Stimulated activated CD8-positive, alpha-beta memory T cell treated with anti-CD3 and anti-CD28 coated beads, Interleukin-12 subunit alpha, Interleukin-12 subunit beta, amount 100 ng/mL, for 1 hour (primary cell): ENCODE results near the gene CCDC28B.

Source experiments
- DNase-seq: peaks from one replicate; pipeline ENCODE4 v3.0.0-alpha.2; 2020; ENCODE audit warnings: low read depth

The CCDC28B gene

DNA sequence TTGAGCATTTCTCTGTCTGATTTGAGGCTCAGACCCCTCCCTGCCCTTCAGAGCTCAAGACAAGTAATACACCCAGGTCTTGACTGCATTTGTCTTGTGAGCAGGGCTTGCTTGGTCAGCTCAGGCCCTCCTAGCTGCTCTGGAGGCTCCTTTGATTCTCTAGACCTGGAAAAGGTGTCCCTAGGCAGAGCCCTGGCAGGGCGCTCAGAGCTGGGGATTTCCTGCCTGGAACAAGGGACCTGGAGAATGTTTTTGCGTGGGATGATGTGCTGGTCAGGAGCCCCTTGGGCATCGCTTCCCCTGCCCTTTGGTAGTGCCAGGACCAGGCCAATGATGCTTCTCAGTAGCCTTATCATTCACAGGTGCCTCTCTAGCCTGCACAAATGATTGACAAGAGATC is 4.9 kb upstream of the CCDC28B start:
- no peak for DNase-seq

DNA sequence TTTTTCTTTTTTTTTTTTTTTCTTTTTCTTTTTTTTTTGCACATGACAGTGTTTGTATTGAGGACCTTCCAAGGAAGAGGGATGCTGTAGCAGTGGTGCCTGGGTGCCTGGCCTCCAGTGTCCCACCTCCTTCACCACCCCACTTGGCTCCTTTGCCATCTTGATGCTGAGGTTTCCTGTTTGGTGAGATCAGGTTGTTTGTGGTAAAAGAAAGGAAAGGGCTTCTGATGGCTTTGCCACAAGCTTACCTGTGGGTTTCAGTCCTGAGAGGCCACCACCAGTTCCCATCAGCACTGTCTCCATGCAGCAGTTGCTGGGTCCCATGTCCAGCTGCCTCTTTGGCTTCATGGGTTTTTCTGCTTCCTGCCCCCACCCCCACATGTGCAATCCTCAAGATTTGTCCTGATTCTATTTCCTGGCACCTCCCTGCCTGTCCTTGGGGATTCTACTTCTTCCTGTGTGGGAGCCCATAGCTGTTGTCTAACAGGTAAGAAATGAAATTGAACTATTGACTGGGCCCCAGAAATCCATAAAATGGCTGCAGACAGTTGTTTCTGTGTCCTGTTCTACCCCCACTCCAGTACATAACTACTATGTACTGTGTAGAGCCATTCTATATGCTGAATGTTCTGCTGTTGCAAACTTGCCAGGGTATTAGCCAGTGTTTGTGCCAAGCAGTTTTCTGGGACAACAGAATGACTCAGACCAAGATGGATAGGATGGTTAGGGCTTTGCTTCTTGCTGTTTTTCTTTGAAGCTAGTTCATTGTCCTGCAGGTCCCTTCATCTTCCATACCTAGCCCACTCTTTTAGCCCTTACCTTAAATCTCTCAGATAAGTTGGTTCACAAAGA is 4.2 kb upstream of the CCDC28B start:
- DNase-seq, result no peak

DNA sequence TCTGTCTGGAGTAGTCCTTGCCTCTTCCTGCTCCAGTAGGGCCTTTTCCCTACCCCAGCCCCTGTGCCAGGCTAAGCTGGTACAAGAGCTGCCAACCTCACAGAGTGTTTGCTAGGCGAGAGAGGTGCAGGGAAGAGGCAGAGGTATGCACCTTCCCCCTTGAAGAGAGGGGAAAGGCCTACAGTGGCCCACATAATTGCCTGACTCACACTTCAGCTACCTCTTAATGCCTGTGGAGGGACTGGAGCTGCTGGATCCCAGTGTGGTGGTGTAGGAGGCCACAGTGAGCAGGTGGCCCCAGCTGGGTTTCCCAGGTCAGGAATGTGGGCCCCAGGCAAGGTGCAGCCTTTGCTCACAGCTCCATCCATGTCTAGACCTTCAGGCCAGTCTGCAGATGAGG is 3.3 kb upstream of the CCDC28B start:
- no peak for DNase-seq

DNA sequence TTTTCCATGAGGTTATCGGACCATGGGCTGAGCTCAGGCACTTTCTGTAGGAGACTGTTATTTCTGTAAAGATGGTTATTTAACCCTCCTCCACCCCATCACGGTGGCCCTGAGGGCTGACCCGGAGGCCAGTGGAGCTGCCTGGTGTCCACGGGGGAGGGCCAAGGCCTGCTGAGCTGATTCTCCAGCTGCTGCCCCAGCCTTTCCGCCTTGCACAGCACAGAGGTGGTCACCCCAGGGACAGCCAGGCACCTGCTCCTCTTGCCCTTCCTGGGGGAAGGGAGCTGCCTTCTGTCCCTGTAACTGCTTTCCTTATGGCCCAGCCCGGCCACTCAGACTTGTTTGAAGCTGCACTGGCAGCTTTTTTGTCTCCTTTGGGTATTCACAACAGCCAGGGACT is 2.6 kb upstream of the CCDC28B start:
- no peak for DNase-seq

DNA sequence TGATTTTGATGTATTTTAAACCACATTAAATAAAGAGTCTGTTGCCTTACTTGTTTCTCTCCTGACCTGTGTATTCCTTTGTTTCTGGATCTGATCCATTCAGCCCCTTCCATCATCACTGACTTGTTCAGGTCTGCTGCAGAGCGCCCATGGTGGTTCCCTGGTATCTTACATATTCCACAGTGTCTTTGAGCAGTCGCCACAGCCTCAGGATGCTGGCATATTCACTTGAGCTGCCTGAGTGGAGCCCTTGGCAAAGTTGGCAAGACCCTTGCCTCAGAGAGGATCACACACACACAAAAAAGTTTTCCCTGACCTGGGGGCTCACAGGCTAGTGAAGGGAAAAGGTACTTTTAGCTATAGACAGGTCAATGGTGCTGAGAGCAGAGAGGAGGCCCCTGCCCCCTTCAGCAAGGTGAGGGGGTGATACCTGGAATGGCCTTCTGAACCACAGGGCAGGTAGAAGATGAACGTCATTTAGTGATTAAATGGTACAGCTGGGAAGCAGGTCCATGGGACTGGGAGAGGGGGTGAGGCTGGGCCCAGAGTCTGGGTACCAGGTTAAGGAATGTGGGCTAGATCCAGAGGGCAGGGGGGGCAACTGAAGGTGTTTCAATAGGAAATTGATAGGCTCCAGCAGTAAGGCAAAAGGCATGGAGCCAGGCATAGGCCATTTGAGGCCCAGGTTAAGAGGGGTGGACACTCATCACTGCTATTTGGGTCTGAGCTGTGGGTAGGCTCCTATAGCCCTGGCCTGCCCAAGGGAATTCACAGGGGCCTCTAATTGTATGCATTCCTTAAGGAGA is 2.0 kb upstream of the CCDC28B start:
- no peak for DNase-seq

DNA sequence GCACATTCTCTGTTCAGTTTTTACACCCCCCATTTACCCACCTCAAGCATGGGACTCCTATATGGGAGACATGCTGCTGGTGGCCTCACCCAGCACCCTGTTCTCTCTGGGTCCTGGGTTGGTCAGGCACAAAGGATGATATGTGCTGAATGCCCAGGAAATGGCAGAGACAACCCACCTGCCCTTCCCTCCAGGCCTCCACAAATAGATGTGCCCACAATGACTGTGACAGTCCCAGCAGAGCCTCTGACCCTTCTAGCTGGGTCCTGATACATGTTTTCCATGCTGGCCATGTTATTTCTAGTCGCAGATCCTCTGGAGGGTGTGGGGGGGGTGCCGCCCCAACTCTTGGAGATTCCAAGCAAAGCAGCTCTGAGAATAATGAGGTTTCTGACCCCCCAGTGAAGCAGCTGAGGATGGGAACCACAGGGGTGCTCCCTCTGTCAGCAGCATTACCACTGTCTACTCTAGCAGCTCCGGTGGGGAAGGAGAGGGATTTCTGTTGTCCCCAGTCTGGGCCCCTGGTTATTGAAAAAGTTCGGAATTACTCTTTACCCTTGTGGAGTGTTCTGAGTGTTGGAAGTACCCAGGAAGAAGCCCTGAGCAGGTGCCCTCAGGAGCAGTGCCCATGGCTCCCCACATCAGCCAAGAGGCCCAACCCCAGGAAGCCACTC is 1.2 kb upstream of the CCDC28B start:
- DNase-seq, result no peak

DNA sequence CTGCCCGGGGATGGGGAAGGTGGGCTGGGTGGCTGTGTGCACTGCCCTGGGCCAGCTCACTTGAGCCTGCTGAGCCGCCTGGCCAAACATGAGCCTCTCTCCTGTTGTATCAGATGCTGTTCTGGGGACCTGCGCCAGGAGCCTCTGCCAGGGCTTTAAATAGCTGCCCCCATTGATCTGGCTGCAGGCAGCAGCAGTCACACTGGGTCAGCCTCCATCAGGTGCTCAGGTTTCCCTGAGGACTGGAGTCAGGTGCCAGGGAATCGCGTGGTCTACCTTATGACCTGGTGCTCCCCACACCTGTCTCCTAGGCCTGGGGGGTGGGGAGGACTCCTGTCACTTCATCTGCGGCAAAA is 700 bp upstream of the CCDC28B start:
- DNase-seq, result no peak

DNA sequence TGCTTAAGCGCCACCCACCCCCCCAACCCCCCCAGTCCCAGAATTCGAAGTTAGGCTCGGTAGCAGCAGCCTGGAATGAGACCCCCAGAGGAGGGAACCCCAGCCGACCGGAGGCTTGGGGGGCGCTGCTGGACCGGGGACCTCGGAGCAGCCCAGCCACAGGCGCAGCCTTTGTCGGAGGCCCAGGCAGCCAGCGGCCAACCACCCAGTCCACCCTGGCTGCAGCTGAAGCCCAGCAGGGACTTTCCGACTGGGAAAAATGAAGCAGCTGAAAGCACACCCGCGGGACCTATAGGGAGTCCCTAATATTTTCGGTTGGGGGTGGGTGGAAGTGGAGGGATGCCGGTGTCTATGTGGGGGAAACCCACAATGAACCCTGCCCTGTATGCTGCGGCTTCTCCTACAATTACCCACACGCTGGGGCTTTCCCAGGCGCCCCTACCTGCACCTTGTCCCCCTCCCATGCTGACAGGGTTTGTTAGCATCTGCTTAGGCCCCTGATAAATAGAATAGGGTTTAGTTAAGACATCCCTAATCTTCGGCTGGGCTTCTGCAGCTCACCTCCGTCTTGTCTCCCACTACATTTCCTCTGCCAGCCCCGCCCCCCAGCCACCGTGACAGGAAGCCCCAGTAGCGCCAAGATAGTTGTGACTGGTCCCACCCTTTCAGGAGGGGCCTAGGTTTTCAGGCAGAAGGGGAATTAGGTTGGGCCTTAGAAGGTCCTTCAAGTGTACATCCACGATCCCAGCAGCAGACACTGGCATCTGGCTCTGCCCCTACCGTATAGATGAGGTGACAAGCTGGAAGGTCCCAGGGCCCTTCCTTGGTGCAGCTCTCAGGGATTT is 838 bp downstream of the CCDC28B start:
- peak; percentile 69 for DNase-seq

DNA sequence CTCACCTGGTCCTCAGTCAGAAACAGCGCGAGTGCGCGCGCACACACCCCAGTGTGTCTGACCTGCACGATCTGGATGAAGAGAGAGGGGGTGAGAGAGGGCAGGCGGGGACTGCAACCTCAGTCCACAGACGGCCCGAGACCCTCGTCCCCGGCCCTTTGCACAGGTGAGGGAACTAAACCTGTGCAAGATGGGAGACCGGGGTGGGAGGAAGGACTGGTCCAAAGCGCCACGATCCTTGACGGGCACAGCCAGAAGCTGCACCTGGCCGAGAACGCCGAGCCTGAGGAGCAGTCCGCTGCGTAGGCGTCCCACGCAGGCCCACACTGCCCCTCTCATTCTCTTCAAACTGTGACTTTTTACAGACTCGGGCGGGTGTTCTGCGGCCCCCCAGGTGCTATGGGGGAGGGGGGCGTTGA is 4.6 kb downstream of the CCDC28B start:
- DNase-seq, result no peak

DNA sequence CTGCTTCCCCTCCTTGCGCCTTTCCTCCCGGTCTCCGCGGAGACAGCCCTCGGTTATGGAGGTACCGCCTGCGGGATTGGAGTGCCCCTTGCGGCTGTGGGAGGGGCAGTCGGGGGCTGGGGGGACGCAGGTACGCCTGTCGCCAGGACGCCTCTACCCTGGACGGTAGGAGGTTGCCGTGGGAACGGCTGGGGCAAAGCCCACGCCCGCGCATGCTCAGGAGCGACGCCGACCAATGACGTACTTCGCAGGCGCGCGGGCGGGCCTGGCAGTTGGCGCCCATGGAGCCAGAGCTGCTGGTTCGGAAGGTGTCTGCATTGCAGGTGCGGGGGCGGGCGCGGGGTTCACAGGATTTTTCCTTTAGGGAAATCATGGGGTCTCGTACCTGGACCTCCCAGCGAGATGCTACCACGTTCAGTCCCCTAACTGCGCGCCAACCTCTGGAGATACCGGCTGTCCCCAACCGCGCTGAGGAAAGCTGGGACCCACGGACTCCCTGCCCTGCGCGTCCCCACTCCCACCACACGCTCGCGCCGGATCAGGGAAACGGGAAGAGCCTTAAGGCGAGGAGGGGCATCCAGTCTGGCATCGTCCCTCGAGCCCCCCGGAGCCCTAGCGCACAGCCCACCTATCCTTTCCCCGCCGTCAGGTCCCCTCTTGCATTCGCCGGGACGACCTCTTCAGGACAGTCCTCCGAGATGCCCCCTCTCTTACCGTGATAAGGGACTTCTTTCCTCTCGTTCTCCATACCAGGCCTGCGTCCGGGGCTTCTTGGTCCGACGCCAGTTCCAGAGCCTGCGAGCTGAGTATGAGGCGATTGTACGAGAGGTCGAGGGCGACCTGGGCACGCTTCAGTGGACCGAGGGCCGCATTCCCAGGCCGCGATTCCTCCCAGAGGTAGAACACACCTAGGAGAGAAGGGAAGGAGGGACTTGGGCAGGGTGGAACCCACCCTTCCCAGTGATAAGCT is 5.3 kb downstream of the CCDC28B start, which contains the start of gene IQCC:
Gene IQCC, plus strand, starts transcription at position 271 of the 970 bp plus-strand sequence. Its CDS starts 11 bp downstream, at position 282.
- peak; percentile 71 for DNase-seq

DNA sequence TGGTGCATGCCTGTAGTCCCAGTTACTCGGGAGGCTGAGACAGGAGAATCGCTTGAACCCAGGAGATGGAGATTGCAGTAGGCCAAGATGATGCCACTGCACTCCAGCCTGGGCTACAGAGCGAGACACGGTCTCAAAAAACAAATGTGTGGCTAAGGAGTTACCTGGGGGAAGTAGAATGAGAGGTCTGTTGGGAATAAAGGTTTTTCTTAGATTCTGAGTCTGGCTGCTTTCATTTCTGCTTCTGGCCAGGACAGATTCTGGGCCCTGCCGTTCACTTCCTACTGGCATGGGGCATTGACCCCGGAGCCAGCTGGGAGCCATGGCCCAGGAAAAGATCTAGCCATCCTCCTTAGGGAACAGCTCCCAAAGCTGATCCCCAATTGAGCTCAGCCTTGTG is 8.1 kb downstream of the CCDC28B start:
- no peak for DNase-seq

DNA sequence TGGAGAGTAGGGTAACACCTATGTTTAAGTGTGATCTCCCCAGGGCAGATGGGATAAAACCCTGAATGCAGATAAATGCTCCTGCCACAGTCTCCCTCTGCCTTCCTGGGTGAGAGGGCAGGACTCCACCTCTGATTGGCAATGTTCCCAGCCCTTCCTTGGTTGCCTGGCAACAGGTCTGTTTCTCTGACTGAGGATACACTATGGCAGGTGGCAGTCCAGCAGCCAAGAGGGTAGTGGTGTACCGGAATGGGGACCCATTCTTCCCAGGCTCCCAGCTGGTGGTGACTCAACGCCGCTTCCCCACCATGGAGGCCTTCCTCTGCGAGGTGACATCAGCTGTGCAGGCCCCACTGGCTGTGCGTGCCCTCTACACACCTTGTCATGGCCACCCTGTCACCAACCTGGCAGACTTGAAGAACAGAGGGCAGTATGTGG is 8.5 kb downstream of the CCDC28B start, which contains the start of gene DCDC2B:
Gene DCDC2B, plus strand, starts transcription at position 199 of the 438 bp plus-strand sequence. Its CDS starts 5 bp downstream, at position 204.
- DNase-seq, result no peak

DNA sequence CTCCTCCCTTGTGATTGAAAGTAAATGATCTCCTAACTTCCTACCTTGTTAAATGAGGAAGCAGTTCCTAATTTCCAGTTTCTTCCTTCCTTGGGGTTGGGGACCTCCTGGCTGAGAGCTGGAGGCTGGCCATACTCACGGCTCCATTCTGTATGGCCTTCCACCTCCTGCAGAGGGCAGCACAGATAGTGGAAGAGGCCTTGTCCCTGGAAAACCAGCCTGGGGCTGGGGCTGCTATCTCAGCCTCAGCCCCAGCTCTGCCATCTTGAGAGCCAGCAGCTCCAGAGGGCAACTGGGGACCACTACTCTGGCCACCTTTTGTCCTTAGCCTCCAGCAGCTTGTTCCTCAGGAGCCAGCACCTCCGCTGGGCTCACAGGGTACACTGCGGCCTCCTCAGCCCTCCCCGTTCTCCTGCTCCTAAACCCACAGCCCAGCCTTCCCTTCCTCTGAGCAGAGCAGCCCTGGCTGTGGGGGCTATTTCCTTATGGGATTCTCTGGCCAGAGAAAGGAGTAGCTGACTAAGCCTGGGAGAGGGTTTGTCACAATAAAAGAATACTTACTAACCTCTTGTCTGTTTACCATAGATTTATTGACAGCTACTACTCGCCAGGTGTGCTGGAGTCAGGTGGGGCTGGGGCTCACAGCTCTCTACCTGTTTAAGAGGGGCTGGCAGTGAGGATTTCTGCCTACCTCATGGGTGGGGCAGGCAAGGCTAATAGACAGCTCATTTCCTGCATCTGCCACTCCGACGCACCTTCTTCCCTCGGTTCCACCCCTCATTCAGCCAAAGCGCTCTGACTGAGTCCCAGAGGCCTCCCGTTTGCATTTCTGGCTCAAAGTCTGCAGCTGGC is 15.5 kb downstream of the CCDC28B start:
- peak; percentile 37 for DNase-seq

DNA sequence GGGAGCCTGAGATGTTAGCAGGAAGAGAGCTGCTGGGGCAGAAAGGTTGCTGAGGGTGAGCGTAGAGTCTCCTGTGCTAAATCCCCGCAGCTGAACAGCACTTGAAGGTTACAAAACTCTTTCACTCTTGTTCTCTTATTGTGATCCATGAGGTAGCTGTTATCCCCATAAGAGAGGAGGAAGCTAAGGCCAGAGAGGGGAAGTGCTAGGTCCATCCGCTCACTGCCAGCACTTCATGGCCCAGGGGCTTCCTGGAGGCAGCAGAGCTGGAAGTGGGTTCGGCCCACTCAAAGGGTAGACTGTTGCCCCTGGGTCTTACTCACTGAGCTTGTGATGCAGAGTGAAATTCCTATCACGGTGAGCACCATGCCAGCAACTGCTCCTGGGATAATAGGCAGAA is 16.2 kb downstream of the CCDC28B start:
- DNase-seq, result no peak

DNA sequence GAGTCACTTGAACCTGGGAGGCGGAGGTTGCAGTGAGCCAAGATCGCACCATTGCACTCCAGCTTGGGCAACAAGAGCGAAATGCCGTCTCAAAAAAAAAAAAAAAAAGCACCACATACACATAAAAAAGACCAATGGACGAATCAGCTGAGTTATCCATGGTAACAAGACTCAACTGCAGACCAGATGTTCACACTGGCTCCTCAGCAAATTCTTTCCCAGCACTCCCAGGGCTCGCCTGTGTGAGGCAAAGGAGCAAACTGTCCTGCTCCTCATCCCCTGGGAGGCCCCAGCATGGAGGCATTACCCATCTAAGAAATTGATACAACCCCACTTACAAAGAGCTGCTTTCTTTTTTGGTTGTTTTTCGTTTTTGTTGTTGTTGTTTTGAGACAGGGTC is 18.6 kb downstream of the CCDC28B start:
- DNase-seq, result no peak

DNA sequence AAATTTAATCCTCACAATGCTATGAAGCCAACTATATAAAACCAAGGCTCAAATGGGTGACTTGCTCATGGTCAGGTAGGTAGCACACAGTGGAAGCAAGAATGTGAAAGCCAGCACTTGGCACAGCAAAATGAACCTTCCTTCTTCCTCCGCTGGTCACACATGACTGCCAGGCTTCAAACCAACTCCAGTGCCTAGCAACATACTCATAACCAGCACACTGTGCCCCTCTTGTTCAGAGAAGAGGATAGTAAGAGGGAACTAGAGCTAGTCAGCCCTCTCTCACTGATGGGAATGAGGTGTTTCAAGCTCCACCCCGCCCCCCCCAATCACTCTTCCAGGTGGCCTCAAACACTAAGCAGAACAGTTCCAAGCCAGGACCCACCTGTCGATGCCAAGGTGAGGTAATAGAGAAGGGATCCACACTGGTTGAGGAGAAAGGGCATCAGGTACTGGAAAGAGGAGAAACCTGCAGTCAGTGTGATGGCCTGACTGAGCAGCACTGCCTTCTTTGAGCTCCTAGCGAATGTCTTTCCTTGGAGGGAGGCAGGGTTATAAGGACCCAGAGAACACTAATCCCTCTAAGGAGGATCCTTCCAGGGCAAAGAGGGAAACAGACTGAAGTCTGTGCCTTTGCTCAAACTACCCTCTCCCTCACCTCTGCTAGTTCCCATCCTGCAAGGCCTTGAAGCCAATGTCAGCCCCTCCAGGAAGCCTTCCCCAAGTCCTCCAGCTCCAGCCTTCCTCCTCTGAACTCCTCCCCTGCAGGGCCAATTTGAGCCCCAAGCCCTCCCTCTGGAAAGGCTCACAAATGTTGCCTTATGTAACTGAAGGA is 20.6 kb downstream of the CCDC28B start:
- no peak for DNase-seq

DNA sequence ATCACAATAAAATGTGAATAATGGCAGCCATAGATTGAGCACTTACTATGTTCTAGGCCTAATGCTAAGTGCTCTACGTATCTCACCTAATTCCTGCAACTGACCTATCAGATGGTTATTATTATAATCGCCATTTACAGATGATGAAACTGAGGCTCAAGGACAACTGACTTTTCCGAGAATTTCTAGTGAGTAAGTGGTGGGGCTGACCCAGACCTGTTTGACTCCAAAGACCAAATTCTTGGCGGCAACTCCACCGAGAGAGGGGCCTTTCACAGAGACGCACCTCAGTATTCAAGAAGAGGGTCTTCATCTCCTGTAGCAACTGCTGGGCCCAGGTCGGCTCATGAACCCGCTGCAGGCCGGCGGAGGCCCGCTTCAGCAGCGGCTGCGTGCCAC is 21.2 kb downstream of the CCDC28B start:
- DNase-seq, result no peak

DNA sequence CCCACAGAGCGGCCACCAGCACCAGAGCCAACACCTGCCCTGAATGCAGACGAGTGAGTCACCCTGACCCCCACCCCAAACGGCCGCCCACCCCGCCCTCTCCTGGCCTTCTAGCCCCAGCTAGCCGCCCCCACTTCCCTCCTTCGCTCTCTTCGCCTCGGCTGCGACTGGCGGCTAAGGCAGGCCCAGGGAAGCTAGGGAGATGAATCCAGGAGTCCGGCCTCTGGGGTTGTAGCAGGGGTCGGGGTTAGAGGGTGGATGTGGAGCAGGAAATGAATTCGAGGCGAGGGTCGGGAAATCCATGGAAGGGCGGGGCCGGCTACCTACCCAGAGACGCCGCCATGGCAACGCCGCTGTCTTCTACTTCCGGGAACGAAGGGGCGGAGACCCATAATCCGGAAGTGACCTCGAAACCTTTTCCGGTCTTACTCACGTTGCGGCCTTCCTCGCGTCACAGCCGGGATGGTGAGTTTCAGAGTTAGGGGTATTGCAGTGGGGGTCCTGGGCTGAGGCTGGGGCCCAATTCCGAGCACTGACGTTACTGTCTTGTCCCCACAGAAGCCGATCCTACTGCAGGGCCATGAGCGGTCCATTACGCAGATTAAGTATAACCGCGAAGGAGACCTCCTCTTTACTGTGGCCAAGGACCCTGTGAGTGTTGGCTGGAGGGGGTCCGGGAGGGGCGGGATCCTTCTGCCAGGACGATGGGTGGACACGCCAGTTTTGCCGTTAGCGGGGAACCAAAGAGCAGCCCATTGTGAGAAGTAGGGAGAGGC is 21.8 kb downstream of the CCDC28B start, which contains the start of the genes EIF3I and TMEM234:
Gene EIF3I, plus strand, starts transcription at position 428 of the 776 bp plus-strand sequence. Its CDS starts 35 bp downstream, at position 463.
Gene TMEM234, minus strand, starts transcription at position 374 of the 776 bp plus-strand sequence. Its CDS starts 31 bp downstream, at position 343.
- DNase-seq, result peak; percentile 89
